ENCODE measurements around the gene EYS. TPM values are rescaled to one million over a fixed set of nuclear protein-coding genes. Genes with fewer than 3 reads are reported as not detected.

Gene EYS
- total RNA-seq, 1 donor from 2014 or later: not detected

GRCh38 chr6:64347411-64347810 is 1359.6 kb downstream of the EYS start:
- intact Hi-C loops (cut with DNase I): no loop called here
- Histone ChIP-seq H3K27me3 (ENCODE audit: low read depth) (no peaks in the 10 kb centered on the region), H3K27ac (no peak overlapping the region), H3K36me3 (no peaks in the 10 kb centered on the region), H3K4me1 (no peaks in the 10 kb centered on the region), H3K9me3 (no peaks in the 10 kb centered on the region), H3K4me3 (no peak overlapping the region)
- DNase-seq: no peak
- no peak for ATAC-seq
- TF ChIP-seq, protein P1, sequence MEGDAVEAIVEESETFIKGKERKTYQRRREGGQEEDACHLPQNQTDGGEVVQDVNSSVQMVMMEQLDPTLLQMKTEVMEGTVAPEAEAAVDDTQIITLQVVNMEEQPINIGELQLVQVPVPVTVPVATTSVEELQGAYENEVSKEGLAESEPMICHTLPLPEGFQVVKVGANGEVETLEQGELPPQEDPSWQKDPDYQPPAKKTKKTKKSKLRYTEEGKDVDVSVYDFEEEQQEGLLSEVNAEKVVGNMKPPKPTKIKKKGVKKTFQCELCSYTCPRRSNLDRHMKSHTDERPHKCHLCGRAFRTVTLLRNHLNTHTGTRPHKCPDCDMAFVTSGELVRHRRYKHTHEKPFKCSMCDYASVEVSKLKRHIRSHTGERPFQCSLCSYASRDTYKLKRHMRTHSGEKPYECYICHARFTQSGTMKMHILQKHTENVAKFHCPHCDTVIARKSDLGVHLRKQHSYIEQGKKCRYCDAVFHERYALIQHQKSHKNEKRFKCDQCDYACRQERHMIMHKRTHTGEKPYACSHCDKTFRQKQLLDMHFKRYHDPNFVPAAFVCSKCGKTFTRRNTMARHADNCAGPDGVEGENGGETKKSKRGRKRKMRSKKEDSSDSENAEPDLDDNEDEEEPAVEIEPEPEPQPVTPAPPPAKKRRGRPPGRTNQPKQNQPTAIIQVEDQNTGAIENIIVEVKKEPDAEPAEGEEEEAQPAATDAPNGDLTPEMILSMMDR (IDR thresholded peaks at IDR 0.05): no peak

DNA sequence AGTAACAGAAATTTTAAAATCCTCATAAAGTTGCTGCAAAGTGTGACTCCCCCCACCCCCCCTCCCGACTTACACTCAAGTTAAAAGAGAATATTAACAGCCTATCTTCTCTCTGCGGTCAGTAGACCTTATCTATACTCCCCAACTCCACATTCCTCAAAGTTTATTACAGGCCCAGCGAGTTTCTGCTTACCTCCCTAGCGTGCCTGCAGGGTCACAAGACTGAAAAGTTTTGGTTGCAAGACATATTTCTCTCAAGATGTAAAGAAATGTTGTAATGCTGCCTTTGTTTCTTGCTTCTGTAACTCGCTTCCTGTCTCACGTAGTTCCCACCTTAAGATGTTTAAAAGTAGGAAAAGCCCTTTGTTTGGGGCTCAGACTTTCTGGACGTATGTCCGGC is 1371.8 kb downstream of the EYS start:
- H3K27ac ChIP-seq: no peak overlapping the region
- DNase-seq: no peak
- ATAC-seq: no peak
- H3K27me3 ChIP-seq (ENCODE audit: low read depth): no peaks in the 10 kb centered on the region
- no peaks in the 10 kb centered on the region for H3K4me1 ChIP-seq
- no peaks in the 10 kb centered on the region for H3K36me3 ChIP-seq
- no peak overlapping the region for H3K4me3 ChIP-seq
- intact Hi-C loops (cut with DNase I): loop anchor here (10.0 kb wide), 1 partner anchor 410 kb away; no protein-coding TSS in a partner anchor
- TF ChIP-seq, protein P1 (IDR thresholded peaks at IDR 0.05): no peak
- H3K9me3 ChIP-seq: peaks cover 6% of the 10 kb centered on the region

DNA sequence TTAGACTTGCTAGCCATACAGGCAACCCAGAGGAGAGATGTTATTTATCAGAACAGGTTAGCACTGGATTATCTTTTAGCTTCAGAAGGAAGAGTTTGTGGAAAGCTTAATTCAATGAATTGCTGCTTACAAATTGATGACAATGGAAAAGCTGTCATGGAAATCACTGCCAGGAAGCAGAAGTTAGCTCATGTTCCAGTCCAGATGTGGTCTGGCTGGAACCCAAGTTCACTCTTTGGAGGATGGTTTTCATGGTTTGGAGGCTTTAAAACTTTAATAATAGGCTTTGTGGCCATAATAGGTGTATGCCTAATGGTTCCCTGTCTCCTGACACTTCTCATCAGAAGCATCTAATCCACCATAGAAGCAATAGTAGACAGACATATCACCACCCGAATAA is 1372.4 kb downstream of the EYS start:
- Histone ChIP-seq H3K27me3 (ENCODE audit: low read depth) (no peaks in the 10 kb centered on the region), H3K27ac (no peak overlapping the region), H3K9me3 (peaks cover 6% of the 10 kb centered on the region), H3K4me1 (no peaks in the 10 kb centered on the region), H3K4me3 (no peak overlapping the region), H3K36me3 (no peaks in the 10 kb centered on the region)
- TF ChIP-seq, protein P1 (IDR thresholded peaks at IDR 0.05): no peak
- intact Hi-C loops (cut with DNase I): loop anchor here (10.0 kb wide), 1 partner anchor 410 kb away; no protein-coding TSS in a partner anchor
- DNase-seq (no peak), ATAC-seq (no peak)

DNA sequence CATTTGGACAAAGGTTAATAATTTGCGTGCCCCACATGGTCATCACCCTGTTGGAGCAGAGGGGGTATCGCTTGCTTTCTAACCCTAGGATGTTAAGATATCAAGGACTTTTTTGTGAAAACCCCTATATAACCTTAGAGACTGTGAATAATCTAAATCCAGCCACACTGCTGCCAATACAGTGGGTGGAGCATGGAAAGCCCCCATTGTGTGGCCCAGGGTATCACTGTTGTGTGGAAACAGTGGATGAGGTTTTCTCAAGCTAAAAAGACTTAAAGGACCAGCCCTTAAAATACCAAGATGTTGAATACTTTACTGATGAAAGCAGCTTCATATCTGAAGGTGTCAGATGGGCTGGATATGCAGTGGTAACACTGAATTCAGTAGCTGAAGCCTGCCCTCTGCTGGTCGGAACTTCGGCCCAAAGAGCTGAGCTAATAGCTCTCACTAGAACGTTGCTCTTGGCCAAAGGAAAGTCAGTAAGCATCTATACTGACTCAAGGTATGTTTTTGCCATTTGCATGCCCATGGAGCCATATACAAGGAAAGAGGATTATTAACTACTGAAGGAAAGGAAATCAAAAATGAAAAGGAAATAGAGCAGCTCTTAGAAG is 1376.2 kb downstream of the EYS start:
- TF ChIP-seq, protein P1 (IDR thresholded peaks at IDR 0.05): peak; percentile 61
- ATAC-seq (peak in 1 of 2 donors; percentile 45), DNase-seq (peak; percentile 67)
- no peaks in the 10 kb centered on the region for H3K9me3 ChIP-seq
- H3K27ac ChIP-seq: no peak overlapping the region
- H3K36me3 ChIP-seq: no peaks in the 10 kb centered on the region
- intact Hi-C loops (cut with DNase I): loop anchor here (10.0 kb wide), 1 partner anchor 406 kb away; no protein-coding TSS in a partner anchor
- H3K4me1 ChIP-seq: no peaks in the 10 kb centered on the region
- no peak overlapping the region for H3K4me3 ChIP-seq
- H3K27me3 ChIP-seq (ENCODE audit: low read depth): no peaks in the 10 kb centered on the region

GRCh38 chr6:64326939-64327338 is 1380.1 kb downstream of the EYS start:
- Histone ChIP-seq H3K9me3 (no peaks in the 10 kb centered on the region), H3K27ac (no peak overlapping the region), H3K4me1 (no peaks in the 10 kb centered on the region), H3K27me3 (ENCODE audit: low read depth) (no peaks in the 10 kb centered on the region), H3K4me3 (no peak overlapping the region), H3K36me3 (no peaks in the 10 kb centered on the region)
- no peak for DNase-seq
- TF ChIP-seq, protein P1 (IDR thresholded peaks at IDR 0.05): no peak
- intact Hi-C loops (cut with DNase I): no loop called here
- ATAC-seq: peak in 1 of 2 donors; percentile 51
